ENCODE results near the gene MLLT1.

DNA sequence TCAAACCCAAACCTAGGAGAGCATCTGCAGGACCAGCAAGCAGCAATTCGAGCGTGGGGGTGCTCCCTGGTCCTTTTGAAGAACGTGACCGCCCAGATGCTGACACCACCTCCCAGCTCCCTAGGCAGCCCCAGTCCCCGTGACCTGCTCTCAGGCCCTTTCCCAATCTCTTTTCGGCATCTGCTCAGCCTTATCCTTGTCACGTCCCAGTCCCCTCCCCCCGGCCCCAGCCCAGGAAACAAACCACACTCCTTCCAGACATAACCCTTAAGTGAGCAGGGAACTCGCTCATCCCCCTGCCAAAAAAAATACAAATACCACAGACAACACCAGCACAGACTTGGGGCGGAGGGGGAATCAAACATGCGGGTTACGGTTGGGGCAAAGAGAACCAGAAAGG lies 3.3 kb downstream of the MLLT1 start:
- no peak for TF ChIP-seq POLR2A (IDR thresholded peaks at IDR 0.05)
- TF ChIP-seq, protein P1, sequence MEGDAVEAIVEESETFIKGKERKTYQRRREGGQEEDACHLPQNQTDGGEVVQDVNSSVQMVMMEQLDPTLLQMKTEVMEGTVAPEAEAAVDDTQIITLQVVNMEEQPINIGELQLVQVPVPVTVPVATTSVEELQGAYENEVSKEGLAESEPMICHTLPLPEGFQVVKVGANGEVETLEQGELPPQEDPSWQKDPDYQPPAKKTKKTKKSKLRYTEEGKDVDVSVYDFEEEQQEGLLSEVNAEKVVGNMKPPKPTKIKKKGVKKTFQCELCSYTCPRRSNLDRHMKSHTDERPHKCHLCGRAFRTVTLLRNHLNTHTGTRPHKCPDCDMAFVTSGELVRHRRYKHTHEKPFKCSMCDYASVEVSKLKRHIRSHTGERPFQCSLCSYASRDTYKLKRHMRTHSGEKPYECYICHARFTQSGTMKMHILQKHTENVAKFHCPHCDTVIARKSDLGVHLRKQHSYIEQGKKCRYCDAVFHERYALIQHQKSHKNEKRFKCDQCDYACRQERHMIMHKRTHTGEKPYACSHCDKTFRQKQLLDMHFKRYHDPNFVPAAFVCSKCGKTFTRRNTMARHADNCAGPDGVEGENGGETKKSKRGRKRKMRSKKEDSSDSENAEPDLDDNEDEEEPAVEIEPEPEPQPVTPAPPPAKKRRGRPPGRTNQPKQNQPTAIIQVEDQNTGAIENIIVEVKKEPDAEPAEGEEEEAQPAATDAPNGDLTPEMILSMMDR (IDR thresholded peaks at IDR 0.05), result no peak

All from uterus (tissue), 2 donors.